H1 (cell line): ENCODE measurements around the gene DNAJB11. TPM values are rescaled to one million over a fixed set of nuclear protein-coding genes. Genes with fewer than 3 reads are reported as not detected.

Source experiments
- CTCF ChIA-PET: fragments of 300-600 bp; sonication (Branson Sonifier 250); formaldehyde crosslinking; loops from one replicate; lab custom pipeline; 2021; ENCODE audit not compliant: partially characterized antibody; lab: Charles Lee
- POLR2A ChIA-PET: fragments of 300-600 bp; sonication (Branson Sonifier 250); formaldehyde crosslinking; loops from one replicate; lab custom pipeline; 2021; ENCODE audit warnings: inconsistent platforms; ENCODE audit not compliant: partially characterized antibody; lab: Charles Lee
- DNase-seq, 2 experiments: peaks; one replicate each; pipeline versions ENCODE4 v3.0.0 to v3.0.0-alpha.2; 2010 to 2022; ENCODE audit warnings: low spot score in 2 of 2, low read depth in 1 of 2, mixed read lengths in 1 of 2
- FAIRE-seq: peaks from 2 replicates; lab custom pipeline; 2011; peaks lifted over from hg19 to GRCh38; lab: Jason Lieb, UNC
- H2AFZ ChIP-seq: 2 replicates; pipeline ENCODE4 v1.8.1; 2012; ENCODE audit warnings: low read length, inconsistent platforms
- H2AK5ac ChIP-seq: 2 replicates; pipeline ENCODE4 v1.6.1; 2013; ENCODE audit warnings: low read depth, low read length
- H2BK120ac ChIP-seq: replicated peaks from 2 replicates; pipeline ENCODE3; 2013; ENCODE audit warnings: low read depth, low read length, inconsistent platforms
- H2BK12ac ChIP-seq: 2 replicates; pipeline ENCODE4 v1.6.1; 2013; ENCODE audit warnings: low read depth, low read length
- H2BK15ac ChIP-seq: 2 replicates; pipeline ENCODE4 v1.6.1; 2013; ENCODE audit warnings: low read length
- H2BK20ac ChIP-seq: 2 replicates; pipeline ENCODE4 v1.6.1; 2013; ENCODE audit warnings: low read length
- H2BK5ac ChIP-seq: 2 replicates; pipeline ENCODE4 v1.6.1; 2013; ENCODE audit warnings: low read depth, low read length
- H3K14ac ChIP-seq: 2 replicates; pipeline ENCODE4 v1.6.1; 2013; ENCODE audit warnings: inconsistent platforms; ENCODE audit not compliant: insufficient read length
- H3K18ac ChIP-seq: 2 replicates; pipeline ENCODE4 v1.6.1; 2013; ENCODE audit warnings: low read length; ENCODE audit errors: extremely low read depth
- H3K23ac ChIP-seq: 2 replicates; pipeline ENCODE4 v1.6.1; 2013; ENCODE audit warnings: inconsistent platforms; ENCODE audit not compliant: insufficient read length
- H3K23me2 ChIP-seq: 2 replicates; pipeline ENCODE4 v1.6.1; 2013; ENCODE audit warnings: low read depth, low read length
- H3K27ac ChIP-seq: 2 replicates; pipeline ENCODE4 v1.6.1; 2011; ENCODE audit warnings: low read depth, low read length, inconsistent platforms
- H3K27me3 ChIP-seq, 4 experiments: replicated peaks in 1 of 4; 1 replicate in 1 of 4; 2 replicates in 3 of 4; pipeline versions ENCODE4 v1.6.1 to v1.8.1; 2011 to 2013; ENCODE audit warnings: low read length in 3 of 4, mild to moderate bottlenecking in 3 of 4, inconsistent platforms in 2 of 4, mixed read lengths in 2 of 4, moderate library complexity in 1 of 4; ENCODE audit not compliant: control insufficient read depth in 3 of 4, insufficient read depth in 3 of 4; ENCODE audit errors: extremely low read depth in 1 of 4
- H3K36me3 ChIP-seq, 4 experiments: 2 replicates each; pipeline versions ENCODE4 v1.6.1 to v1.8.1; 2011 to 2013; ENCODE audit warnings: mild to moderate bottlenecking in 4 of 4, low read length in 3 of 4, moderate library complexity in 2 of 4, control low read depth in 1 of 4, inconsistent platforms in 1 of 4; ENCODE audit not compliant: insufficient read depth in 4 of 4, control insufficient read depth in 2 of 4
- H3K4ac ChIP-seq: replicated peaks from 2 replicates; pipeline ENCODE3; 2013; ENCODE audit warnings: low read length, low read depth, mixed read lengths, inconsistent platforms; ENCODE audit not compliant: insufficient read length
- H3K4me1 ChIP-seq, 4 experiments: replicated peaks in 1 of 4; 1 replicate in 1 of 4; 2 replicates in 3 of 4; pipeline versions ENCODE4 v1.6.1 to v1.8.1; 2011 to 2013; ENCODE audit warnings: low read length in 3 of 4, inconsistent platforms in 2 of 4, mixed read lengths in 1 of 4; ENCODE audit not compliant: insufficient read depth in 4 of 4, control insufficient read depth in 3 of 4
- H3K4me2 ChIP-seq, 2 experiments: 2 replicates each; pipeline versions ENCODE4 v1.6.1 to v1.8.1; 2011 to 2013; ENCODE audit warnings: low read depth in 2 of 2, low read length in 2 of 2, control low read depth in 1 of 2, inconsistent platforms in 1 of 2, mild to moderate bottlenecking in 1 of 2; ENCODE audit not compliant: insufficient read depth in 1 of 2
- H3K4me3 ChIP-seq, 4 experiments: fragments of 200-600, 300-600 bp in 1 of 4; sonication (generic), shearing (Covaris generic), sonication (Bioruptor Twin) in 1 of 4; 2 replicates each; pipeline versions ENCODE4 v1.5.1 to v1.8.1; 2011 to 2016; ENCODE audit warnings: low read length in 4 of 4, low read depth in 3 of 4, control low read depth in 2 of 4, inconsistent platforms in 2 of 4, mild to moderate bottlenecking in 2 of 4, mixed read lengths in 1 of 4, moderate library complexity in 1 of 4; ENCODE audit not compliant: insufficient read depth in 2 of 4; ENCODE audit errors: extremely low read depth in 1 of 4
- H3K56ac ChIP-seq: replicated peaks from 2 replicates; pipeline ENCODE3; 2013; ENCODE audit warnings: low read depth, mild to moderate bottlenecking, mixed read lengths, low read length, inconsistent platforms; ENCODE audit not compliant: insufficient read length
- H3K79me1 ChIP-seq: 2 replicates; pipeline ENCODE4 v1.6.1; 2013; ENCODE audit warnings: low read depth, low read length, control low read depth
- H3K79me2 ChIP-seq, 2 experiments: 2 replicates each; pipeline versions ENCODE4 v1.6.1 to v1.8.1; 2012 to 2013; ENCODE audit warnings: low read length in 2 of 2, mild to moderate bottlenecking in 2 of 2, inconsistent platforms in 1 of 2; ENCODE audit not compliant: insufficient read depth in 2 of 2, control insufficient read depth in 1 of 2
- H3K9ac ChIP-seq, 4 experiments: replicated peaks in 1 of 4; 1 replicate in 1 of 4; 2 replicates in 3 of 4; pipeline versions ENCODE4 v1.6.1 to v1.8.1; 2011 to 2013; ENCODE audit warnings: low read depth in 3 of 4, low read length in 3 of 4, control low read depth in 2 of 4, mild to moderate bottlenecking in 2 of 4, moderate library complexity in 2 of 4, inconsistent platforms in 1 of 4; ENCODE audit errors: extremely low read depth in 1 of 4
- H3K9me3 ChIP-seq, 2 experiments: 2 replicates each; pipeline versions ENCODE4 v1.6.1 to v1.8.1; 2012 to 2013; ENCODE audit warnings: mild to moderate bottlenecking in 2 of 2, moderate library complexity in 2 of 2, control low read depth in 1 of 2, inconsistent platforms in 1 of 2, low read depth in 1 of 2, low read length in 1 of 2, mixed read lengths in 1 of 2; ENCODE audit not compliant: insufficient read depth in 2 of 2
- H4K20me1 ChIP-seq, 2 experiments: replicated peaks in 1 of 2; 2 replicates each; pipeline versions ENCODE3 to v1.8.1; 2011 to 2013; ENCODE audit warnings: inconsistent platforms in 2 of 2, low read length in 2 of 2, mild to moderate bottlenecking in 1 of 2; ENCODE audit not compliant: insufficient read depth in 2 of 2, control insufficient read depth in 1 of 2
- H4K5ac ChIP-seq: 2 replicates; pipeline ENCODE4 v1.6.1; 2013; ENCODE audit warnings: low read length, low read depth, mixed read lengths, inconsistent platforms; ENCODE audit not compliant: insufficient read length
- H4K8ac ChIP-seq: 2 replicates; pipeline ENCODE4 v1.8.0; 2013; ENCODE audit warnings: mild to moderate bottlenecking, moderate library complexity, low read length, inconsistent platforms; ENCODE audit not compliant: insufficient read depth; ENCODE audit errors: extremely low read depth
- H4K91ac ChIP-seq: replicated peaks from 2 replicates; pipeline ENCODE3; 2013; ENCODE audit warnings: low read length, mixed read lengths, inconsistent platforms; ENCODE audit not compliant: insufficient read length
- BACH1 ChIP-seq: IDR thresholded peaks from 2 replicates; pipeline ENCODE4 v1.6.1; 2012; ENCODE audit warnings: low read length, improper control_type of control experiment
- CBX5 ChIP-seq: fragments of 300-800, 300-1000 bp; sonication (generic); IDR thresholded peaks from 2 replicates; pipeline ENCODE4 v1.7.1; 2016; ENCODE audit warnings: antibody characterized with exemption, low read length, low read depth
- GTF2F1 ChIP-seq: IDR thresholded peaks from 2 replicates; pipeline ENCODE4 v1.6.1; 2012; ENCODE audit warnings: low read depth, low read length, improper control_type of control experiment, borderline replicate concordance
- KDM4A ChIP-seq: IDR thresholded peaks from one replicate; pipeline ENCODE4 v1.7.1; 2012; ENCODE audit warnings: low read depth, mild to moderate bottlenecking, moderate library complexity, low read length, inconsistent platforms; ENCODE audit not compliant: severe bottlenecking
- NANOG ChIP-seq: IDR thresholded peaks from 2 replicates; pipeline ENCODE4 v1.6.1; 2011; ENCODE audit warnings: low read length, low read depth, mild to moderate bottlenecking, inconsistent platforms; ENCODE audit not compliant: insufficient read depth, poor library complexity, severe bottlenecking
- POLR2A ChIP-seq, 2 experiments: IDR thresholded peaks; 1 replicate in 1 of 2; 2 replicates in 1 of 2; pipeline ENCODE4 v1.6.1; 2011; ENCODE audit warnings: low read depth in 2 of 2, low read length in 2 of 2, mild to moderate bottlenecking in 2 of 2; ENCODE audit errors: control extremely low read depth in 1 of 2
- RAD21 ChIP-seq, 2 experiments: IDR thresholded peaks in 1 of 2; conservative IDR thresholded peaks in 1 of 2; 2 replicates each; pipeline ENCODE4 v1.6.1; 2011; ENCODE audit warnings: low read depth in 2 of 2, low read length in 2 of 2, improper control_type of control experiment in 1 of 2, inconsistent platforms in 1 of 2, mild to moderate bottlenecking in 1 of 2, moderate library complexity in 1 of 2
- SAP30 ChIP-seq: fragments of 300-600 bp; sonication (generic); IDR thresholded peaks from 2 replicates; pipeline ENCODE4 v1.7.1; 2012; ENCODE audit warnings: low read length, moderate library complexity, mild to moderate bottlenecking, inconsistent platforms; ENCODE audit not compliant: insufficient read depth, insufficient replicate concordance
- SIN3A ChIP-seq, 2 experiments: IDR thresholded peaks in 1 of 2; conservative IDR thresholded peaks in 1 of 2; 2 replicates each; pipeline ENCODE4 v1.6.1; 2011 to 2012; ENCODE audit warnings: low read length in 2 of 2, improper control_type of control experiment in 1 of 2, low read depth in 1 of 2, mild to moderate bottlenecking in 1 of 2
- WGBS, 2 experiments: shearing (Covaris generic) in 1 of 2; methylation state at CpG; one replicate each; pipeline versions ENCODE4 v1.1.6 to v1.1.7; 2013 to 2015; ENCODE audit warnings: low lambda C conversion rate in 2 of 2, mixed read lengths in 2 of 2, inconsistent platforms in 1 of 2, low coverage in 1 of 2, missing lambda C conversion rate in 1 of 2; ENCODE audit not compliant: insufficient replicate concordance in 2 of 2, insufficient coverage in 1 of 2, insufficient read length in 1 of 2; ENCODE audit errors: extremely low coverage in 1 of 2, missing lambda C conversion rate in 1 of 2; 5-methylcytosine and 5-hydroxymethylcytosine counted together
- polyA plus RNA-seq, 7 experiments: library from polyadenylated mRNA; depleted of rRNA in 3 of 7; stranded (reverse) in 5 of 7; unstranded in 2 of 7; fragments of >200 nt in 5 of 7; fragments of 200-250 nt in 2 of 7; gene quantifications; 1 replicate in 5 of 7; 2 replicates in 1 of 7; 4 replicates in 1 of 7; pipeline versions ENCODE4 v1.2.1 to v1.2.3, GENCODE V29; 2011 to 2013; ENCODE audit warnings: missing spikeins in 2 of 7, mixed read lengths in 2 of 7
- total RNA-seq: library from RNA; stranded (reverse); fragmentation: NEBNext Ultra II Directional; extraction: Animal tissue kit (Norgen Biotek cat#: 25700); gene quantifications from 2 replicates; pipeline ENCODE4 v1.2.1, GENCODE V29; 2021
- TF ChIP-seq, protein P1 (sequence below), 3 experiments: IDR thresholded peaks; 1 replicate in 2 of 3; 2 replicates in 1 of 3; pipeline versions ENCODE4 v1.5.1 to v1.6.1; 2011; ENCODE audit warnings: low read length in 3 of 3, mild to moderate bottlenecking in 3 of 3, inconsistent platforms in 2 of 3, low read depth in 1 of 3, moderate library complexity in 1 of 3; ENCODE audit not compliant: insufficient read depth in 1 of 3; ENCODE audit errors: control extremely low read depth in 1 of 3

The DNAJB11 gene
- total and polyA plus RNA-seq, 2 of the 8 experiments (the other 6 are each of a cell fraction or from before 2014, with no cell fraction given) = 14.6 to 63.9 TPM

DNA sequence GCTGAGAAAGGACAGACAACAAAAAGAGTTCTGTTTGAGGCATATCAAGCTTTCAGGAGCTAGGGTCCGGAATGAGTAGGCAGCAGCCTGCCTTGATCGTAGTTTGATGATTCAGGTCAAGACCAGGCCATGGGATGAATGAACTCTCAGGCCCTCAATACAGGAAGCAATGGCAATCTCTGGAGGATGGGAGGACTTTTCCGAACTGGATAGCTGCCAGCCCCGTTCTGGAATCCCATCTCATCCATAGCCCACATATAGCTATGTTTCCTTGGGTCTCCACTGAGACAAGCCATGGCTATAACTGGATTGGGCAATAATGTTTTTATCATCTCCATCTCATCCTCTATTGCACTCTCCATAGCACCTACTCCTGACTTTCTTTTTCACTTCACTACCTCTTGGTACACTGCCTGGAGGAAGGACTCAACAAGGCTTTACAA, 55.1 kb downstream of the DNAJB11 start:
- POLR2A ChIA-PET = interaction anchor here (0.6 to 3.5 kb wide), 3 partner anchors 11 to 158 kb away, joined by 3 to 17 read pairs (median 4); partner anchors contain the start of gene EIF4A2
- Histone ChIP-seq H3K9ac (no peak overlapping the region), H2BK15ac (no peak overlapping the region), H4K8ac (no peak overlapping the region), H3K36me3 (no peaks in the 10 kb centered on the region), H3K4me1 (no peaks in the 10 kb centered on the region), H3K23ac (no peak overlapping the region), H3K79me2 (no peaks in the 10 kb centered on the region), H3K4me2 (no peak overlapping the region), H2AFZ (no peak overlapping the region), H3K27me3 (peaks cover 0 to 2% (median 0%) of the 10 kb centered on the region in 4 experiments; a peak in 1 of 7 replicates), H2BK20ac (no peak overlapping the region; the same call in 1 of the 2 replicates), H3K4me3 (no peak overlapping the region), H3K4ac (no peak overlapping the region), H3K9me3 (no peaks in the 10 kb centered on the region), H3K79me1 (no peaks in the 10 kb centered on the region), H4K91ac (no peak overlapping the region), H3K27ac (no peak overlapping the region), H2AK5ac (no peak overlapping the region; the same call in 1 of the 2 replicates), H2BK12ac (no peak overlapping the region), H2BK5ac (no peak overlapping the region), H4K5ac (no peak overlapping the region), H3K56ac (no peak overlapping the region), H3K18ac (no peak overlapping the region), H3K23me2 (peaks cover 1% of the 10 kb centered on the region; the same call in 1 of the 2 replicates), H2BK120ac (no peak overlapping the region), H3K14ac (no peak overlapping the region), H4K20me1 (no peaks in the 10 kb centered on the region)
- 92% methylated on average over 4 of the region's 4 CpGs; no CpG with 5 or more reads in 1 of the 2 experiments for WGBS, 2 experiments
- FAIRE-seq (no peak), DNase-seq (no peak)
- CTCF ChIA-PET = interaction anchor here (0.7 to 6.1 kb wide), 3 partner anchors 11 to 354 kb away, joined by 3 to 67 read pairs (median 4); partner anchors contain the start of gene AHSG
- no peak for TF ChIP-seq NANOG
- no peak for TF ChIP-seq SIN3A (conservative IDR thresholded peaks at IDR 0.05 in 1 of 2, IDR thresholded peaks at IDR 0.05 in 1 of 2; ENCODE audit: low read depth in 1 of 2, low read length in 2 of 2)
- TF ChIP-seq CBX5 = no peak
- TF ChIP-seq RAD21 (IDR thresholded peaks at IDR 0.05 in 1 of 2, conservative IDR thresholded peaks at IDR 0.05 in 1 of 2; ENCODE audit: low read depth in 2 of 2, low read length in 2 of 2) = no peak
- TF ChIP-seq POLR2A (IDR thresholded peaks at IDR 0.05; ENCODE audit: control extremely low read depth in 1 of 2, low read depth in 2 of 2, low read length in 2 of 2) = no peak
- no peak for TF ChIP-seq KDM4A
- no peak for TF ChIP-seq SAP30
- no peak for TF ChIP-seq BACH1
- TF ChIP-seq, protein P1, sequence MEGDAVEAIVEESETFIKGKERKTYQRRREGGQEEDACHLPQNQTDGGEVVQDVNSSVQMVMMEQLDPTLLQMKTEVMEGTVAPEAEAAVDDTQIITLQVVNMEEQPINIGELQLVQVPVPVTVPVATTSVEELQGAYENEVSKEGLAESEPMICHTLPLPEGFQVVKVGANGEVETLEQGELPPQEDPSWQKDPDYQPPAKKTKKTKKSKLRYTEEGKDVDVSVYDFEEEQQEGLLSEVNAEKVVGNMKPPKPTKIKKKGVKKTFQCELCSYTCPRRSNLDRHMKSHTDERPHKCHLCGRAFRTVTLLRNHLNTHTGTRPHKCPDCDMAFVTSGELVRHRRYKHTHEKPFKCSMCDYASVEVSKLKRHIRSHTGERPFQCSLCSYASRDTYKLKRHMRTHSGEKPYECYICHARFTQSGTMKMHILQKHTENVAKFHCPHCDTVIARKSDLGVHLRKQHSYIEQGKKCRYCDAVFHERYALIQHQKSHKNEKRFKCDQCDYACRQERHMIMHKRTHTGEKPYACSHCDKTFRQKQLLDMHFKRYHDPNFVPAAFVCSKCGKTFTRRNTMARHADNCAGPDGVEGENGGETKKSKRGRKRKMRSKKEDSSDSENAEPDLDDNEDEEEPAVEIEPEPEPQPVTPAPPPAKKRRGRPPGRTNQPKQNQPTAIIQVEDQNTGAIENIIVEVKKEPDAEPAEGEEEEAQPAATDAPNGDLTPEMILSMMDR (IDR thresholded peaks at IDR 0.05; ENCODE audit: control extremely low read depth in 1 of 3, insufficient read depth in 1 of 3, low read depth in 1 of 3, low read length in 3 of 3) = no peak
- TF ChIP-seq GTF2F1 = no peak
